Medulla oblongata (tissue), 1 donor: ENCODE measurements around the gene ZNF134.

Experiments
- DNase-seq: peaks from one replicate; pipeline ENCODE4 v3.0.0-alpha.2; 2015; ENCODE audit errors: extremely low spot score

The ZNF134 gene

GRCh38 chr19:57613941-57614743 lies at the start of gene ZNF134:
Gene ZNF134 (plus strand): TSS chr19:57614242. CDS start chr19:57619469, 5,227 bp downstream.
- peak; percentile 91 for DNase-seq

GRCh38 chr19:57566396-57567265 lies 47.4 kb upstream of the ZNF134 start:
- DNase-seq, result no peak

GRCh38 chr19:57570707-57571106 lies 43.3 kb upstream of the ZNF134 start:
- DNase-seq, result no peak

GRCh38 chr19:57572415-57572947 lies 41.6 kb upstream of the ZNF134 start:
- no peak for DNase-seq

- no peak for DNase-seq
Measured at GRCh38 chr19:57576661-57577060, 37.4 kb upstream of the ZNF134 start.

- peak; percentile 99 for DNase-seq
Measured at GRCh38 chr19:57578487-57579205, 35.4 kb upstream of the ZNF134 start, which contains the start of gene ZNF416. Gene ZNF416 (minus strand): TSS chr19:57578911. CDS start chr19:57578704, 207 bp downstream.

- no peak for DNase-seq
Measured at GRCh38 chr19:57583104-57583520, 30.9 kb upstream of the ZNF134 start.

- DNase-seq, result peak; percentile 97
Measured at GRCh38 chr19:57583521-57584416, 30.3 kb upstream of the ZNF134 start, which contains the start of gene ZIK1. Gene ZIK1 (plus strand): TSS chr19:57584145. CDS start chr19:57584357, 212 bp downstream.

- no peak for DNase-seq
Measured at GRCh38 chr19:57587529-57587928, 26.5 kb upstream of the ZNF134 start.

GRCh38 chr19:57599377-57599760 lies 14.7 kb upstream of the ZNF134 start:
- peak; percentile 2 for DNase-seq

GRCh38 chr19:57599761-57600383 lies 14.2 kb upstream of the ZNF134 start, which contains the start of gene ZNF530:
Gene ZNF530 (plus strand): TSS chr19:57599885. CDS start chr19:57604346, 4,461 bp downstream.
- DNase-seq, result peak; percentile 97

GRCh38 chr19:57606931-57607330 lies 7.1 kb upstream of the ZNF134 start:
- DNase-seq, result no peak

GRCh38 chr19:57611113-57611512 lies 2.9 kb upstream of the ZNF134 start:
- no peak for DNase-seq

GRCh38 chr19:57615346-57615745 lies 1.3 kb downstream of the ZNF134 start:
- DNase-seq, result no peak

- DNase-seq, result no peak
Measured at GRCh38 chr19:57620673-57621348, 6.8 kb downstream of the ZNF134 start.

- DNase-seq, result no peak
Measured at GRCh38 chr19:57623091-57623490, 9.0 kb downstream of the ZNF134 start.

GRCh38 chr19:57632987-57633831 lies 19.2 kb downstream of the ZNF134 start, which contains the start of gene ZNF211:
Gene ZNF211 (plus strand): TSS chr19:57633168. CDS start chr19:57633347, 179 bp downstream.
- DNase-seq, result peak; percentile 98

- DNase-seq, result no peak
Measured at GRCh38 chr19:57633832-57634131, 19.7 kb downstream of the ZNF134 start.
